Caco-2 (cell line): Measurements from ENCODE around the gene ABHD17C. TPM values are rescaled to one million over a fixed set of nuclear protein-coding genes. Genes with fewer than 3 reads are reported as not detected.
A peak's percentile ranks its signal among the peaks of the same experiment; 100 is the strongest.

Source experiments
- BruUV-seq: library from RNA; stranded (reverse); fragments of 400-500 nt; replicated peaks from 2 replicates; lab custom pipeline; 2021; lab: Mats Ljungman, UMichigan
- CTCF ChIA-PET: fragments of 300-600 bp; sonication (Branson Sonifier 250); formaldehyde crosslinking; loops from one replicate; lab custom pipeline; 2022; ENCODE audit warnings: antibody characterized with exemption; lab: Charles Lee
- POLR2A ChIA-PET: fragments of 300-600 bp; sonication (Branson Sonifier 250); formaldehyde crosslinking; loops from one replicate; lab custom pipeline; 2022; ENCODE audit warnings: antibody characterized with exemption; lab: Charles Lee
- DNase-seq, 2 experiments: peaks; one replicate each; pipeline versions ENCODE4 v3.0.0 to v3.0.0-alpha.2; 2020 to 2022
- H3K27me3 ChIP-seq: replicated peaks from 2 replicates; pipeline ENCODE4 v1.6.0; 2011; ENCODE audit warnings: low read length; ENCODE audit not compliant: control insufficient read depth, insufficient read depth
- H3K36me3 ChIP-seq: 2 replicates; pipeline ENCODE4 v1.5.1; 2011; ENCODE audit warnings: low read length; ENCODE audit not compliant: control insufficient read depth, insufficient read depth
- H3K4me1 ChIP-seq: fragments of 250-450 bp; sonication (Bioruptor Pico); 2 replicates; pipeline ENCODE4 v1.5.1; 2020; ENCODE audit warnings: mild to moderate bottlenecking
- H3K4me3 ChIP-seq: 2 replicates; pipeline ENCODE4 v1.5.1; 2011; ENCODE audit warnings: low read depth, mild to moderate bottlenecking, control low read depth, low read length
- H3K9me3 ChIP-seq: fragments of 250-450 bp; sonication (Bioruptor Pico); 2 replicates; pipeline ENCODE4 v1.5.1; 2020; ENCODE audit warnings: mild to moderate bottlenecking, moderate library complexity
- H3K27ac Mint-ChIP-seq: one replicate; pipeline ENCODE4 v1.8.0; 2022; ENCODE audit warnings: mixed read lengths; ENCODE audit not compliant: unreplicated experiment
- H3K27me3 Mint-ChIP-seq: one replicate; pipeline ENCODE4 v1.8.0; 2022; ENCODE audit warnings: mixed read lengths; ENCODE audit not compliant: insufficient read depth, unreplicated experiment
- H3K36me3 Mint-ChIP-seq: one replicate; pipeline ENCODE4 v1.8.0; 2022; ENCODE audit warnings: mild to moderate bottlenecking, mixed read lengths; ENCODE audit not compliant: insufficient read depth, unreplicated experiment
- H3K4me1 Mint-ChIP-seq: one replicate; pipeline ENCODE4 v1.8.0; 2022; ENCODE audit warnings: low read depth, mixed read lengths; ENCODE audit not compliant: unreplicated experiment
- H3K4me3 Mint-ChIP-seq: one replicate; pipeline ENCODE4 v1.8.0; 2022; ENCODE audit warnings: mild to moderate bottlenecking, moderate library complexity, mixed read lengths; ENCODE audit not compliant: unreplicated experiment
- H3K9me3 Mint-ChIP-seq: one replicate; pipeline ENCODE4 v1.8.0; 2022; ENCODE audit warnings: mixed read lengths; ENCODE audit not compliant: unreplicated experiment
- CTCF ChIP-seq, 2 experiments: fragments of 200-600 bp in 1 of 2; IDR thresholded peaks; 1 replicate in 1 of 2; 2 replicates in 1 of 2; pipeline versions ENCODE4 v1.5.1 to v1.8.0; 2011 to 2022; ENCODE audit warnings: antibody characterized with exemption in 1 of 2, control low read depth in 1 of 2, inconsistent platforms in 1 of 2, low read depth in 1 of 2, low read length in 1 of 2, mild to moderate bottlenecking in 1 of 2, moderate library complexity in 1 of 2; ENCODE audit not compliant: insufficient read depth in 1 of 2, severe bottlenecking in 1 of 2, unreplicated experiment in 1 of 2
- intact Hi-C: fragments of 100-400 bp; cut with micrococcal nuclease; formaldehyde crosslinking; loops from one replicate; pipeline ENCODE4 v1.10.0; 2022; ENCODE audit not compliant: unreplicated experiment
- total RNA-seq: library from RNA; stranded (reverse); gene quantifications from 2 replicates; pipeline ENCODE4 v1.2.3, GENCODE V29; 2022

ABHD17C gene
- total RNA-seq, 1 experiment from 2014 or later = 25.0 TPM

DNA sequence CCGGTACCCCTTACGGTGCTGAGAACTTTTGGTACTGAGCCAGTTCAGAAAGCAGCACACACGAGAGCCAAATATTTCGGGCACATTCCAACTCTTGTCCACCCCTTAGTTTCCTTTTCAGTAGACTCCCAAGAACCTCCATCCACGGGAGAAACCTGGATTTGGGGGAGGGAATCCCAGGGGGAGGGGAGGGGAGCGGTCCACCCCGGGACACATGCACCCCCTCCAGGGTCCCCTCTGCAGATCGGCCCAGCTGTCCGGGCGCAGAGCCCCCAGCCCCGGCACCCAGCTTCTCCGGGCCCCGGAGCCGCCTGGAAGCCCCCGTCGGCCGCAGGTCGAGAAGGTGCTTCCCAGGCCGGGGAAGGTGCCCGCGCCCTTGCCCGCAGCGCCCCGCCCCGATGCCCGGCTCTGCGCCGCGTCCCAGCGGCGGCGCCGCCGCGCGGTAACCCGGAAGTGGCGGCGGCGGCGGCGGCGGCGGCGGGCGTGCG, 455 bp upstream of the ABHD17C start:
- Mint-ChIP-seq H3K9me3 (no peaks in the 10 kb centered on the region), H3K27me3 (no peaks in the 10 kb centered on the region), H3K4me1 (peaks cover 17% of the 10 kb centered on the region), H3K4me3 (peak overlapping the region; percentile 77), H3K36me3 (peaks cover 4% of the 10 kb centered on the region), H3K27ac (peak overlapping the region; percentile 63)
- BruUV-seq = no TSS peak
- Histone ChIP-seq H3K27me3 (no peaks in the 10 kb centered on the region), H3K9me3 (no peaks in the 10 kb centered on the region), H3K4me3 (peak overlapping the region; percentile 72), H3K4me1 (peaks cover 15% of the 10 kb centered on the region), H3K36me3 (no peaks in the 10 kb centered on the region)
- POLR2A ChIA-PET = interaction anchor here (1.1 kb wide), 1 partner anchor 26 kb away, joined by 3 read pairs; no protein-coding TSS in a partner anchor
- DNase-seq = no peak
- CTCF ChIA-PET = interaction anchor here (1.0 to 1.1 kb wide), 2 partner anchors 10 to 35 kb away, joined by 4 to 5 read pairs; no protein-coding TSS in a partner anchor
- no peak for TF ChIP-seq CTCF (IDR thresholded peaks at IDR 0.05; ENCODE audit: insufficient read depth in 1 of 2, low read depth in 1 of 2, low read length in 1 of 2, severe bottlenecking in 1 of 2, unreplicated experiment in 1 of 2)
- intact Hi-C loops = loop anchor here (5.0 kb wide), 1 partner anchor 48 kb away; no protein-coding TSS in a partner anchor

DNA sequence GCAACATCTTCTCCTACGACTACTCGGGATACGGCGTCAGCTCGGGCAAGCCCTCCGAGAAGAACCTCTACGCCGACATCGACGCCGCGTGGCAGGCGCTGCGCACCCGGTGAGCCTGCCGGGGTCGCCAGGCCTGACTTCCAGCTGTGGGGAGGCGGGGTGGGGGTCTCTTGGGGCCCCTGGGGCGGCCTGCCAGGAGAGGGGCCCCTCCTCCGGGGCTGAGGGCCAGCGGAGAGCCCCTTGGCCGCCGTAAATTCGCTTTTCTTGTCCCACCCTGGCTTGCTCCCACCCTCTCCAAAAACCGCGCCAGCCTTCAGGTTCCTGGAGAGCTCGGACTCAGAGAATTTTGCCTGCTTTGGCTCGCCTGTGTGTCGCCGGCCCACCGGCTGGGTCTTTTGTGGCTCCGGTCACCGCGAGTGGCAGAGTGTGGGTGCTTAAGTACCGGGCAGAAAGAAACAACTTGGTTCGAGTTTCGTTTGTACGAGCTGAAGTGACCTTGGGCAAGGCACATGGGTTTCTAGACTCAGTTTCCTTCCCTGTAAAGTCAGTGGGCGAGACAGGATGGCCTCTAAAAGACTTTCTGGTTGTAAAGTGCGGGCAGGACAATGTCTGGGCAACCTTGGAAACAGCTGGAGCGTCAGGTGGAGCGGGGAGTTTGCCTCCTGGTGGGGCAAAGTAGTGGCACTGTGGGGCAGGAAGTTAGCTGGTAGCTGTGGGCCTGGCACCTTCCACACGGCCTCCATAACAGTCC, 976 bp downstream of the ABHD17C start:
- ChIA-PET POLR2A (no interaction called here), CTCF (interaction anchor here (1.1 to 1.9 kb wide), 3 partner anchors 36 to 80 kb away, joined by 4 to 14 read pairs (median 5); no protein-coding TSS in a partner anchor)
- Mint-ChIP-seq H3K4me3 (peak overlapping the region; percentile 86), H3K36me3 (peaks cover 8% of the 10 kb centered on the region), H3K27me3 (no peaks in the 10 kb centered on the region), H3K9me3 (no peaks in the 10 kb centered on the region), H3K27ac (peak overlapping the region; percentile 63), H3K4me1 (peaks cover 23% of the 10 kb centered on the region)
- TF ChIP-seq CTCF (IDR thresholded peaks at IDR 0.05; ENCODE audit: insufficient read depth in 1 of 2, low read depth in 1 of 2, low read length in 1 of 2, severe bottlenecking in 1 of 2, unreplicated experiment in 1 of 2) = peak in 1 of 2 experiments; percentile 50
- no TSS peak for BruUV-seq
- no peaks in the 10 kb centered on the region for H3K36me3 ChIP-seq
- H3K9me3 ChIP-seq = no peaks in the 10 kb centered on the region
- peak in 1 of 2 experiments; percentile 27 for DNase-seq
- no peaks in the 10 kb centered on the region for H3K27me3 ChIP-seq
- peaks cover 15% of the 10 kb centered on the region for H3K4me1 ChIP-seq
- intact Hi-C loops = loop anchor here (2.0 to 5.0 kb wide), 2 partner anchors 35 to 46 kb away; no protein-coding TSS in a partner anchor
- peak overlapping the region; percentile 86 for H3K4me3 ChIP-seq

- Histone ChIP-seq H3K36me3 (no peaks in the 10 kb centered on the region), H3K9me3 (no peaks in the 10 kb centered on the region), H3K4me1 (peaks cover 21% of the 10 kb centered on the region), H3K4me3 (peak overlapping the region; percentile 6; the same call in 1 of the 2 replicates), H3K27me3 (no peaks in the 10 kb centered on the region)
- POLR2A ChIA-PET = no interaction called here
- no peak for DNase-seq
- CTCF ChIA-PET = interaction anchor here (1.1 to 1.9 kb wide), 3 partner anchors 37 to 79 kb away, joined by 4 to 14 read pairs (median 4); no protein-coding TSS in a partner anchor
- H3K4me3 Mint-ChIP-seq = peak overlapping the region; percentile 86
- H3K36me3 Mint-ChIP-seq = peaks cover 8% of the 10 kb centered on the region
- H3K27me3 Mint-ChIP-seq = no peaks in the 10 kb centered on the region
- TSS peak; percentile 39 for BruUV-seq
- TF ChIP-seq CTCF (IDR thresholded peaks at IDR 0.05; ENCODE audit: insufficient read depth in 1 of 2, low read depth in 1 of 2, low read length in 1 of 2, severe bottlenecking in 1 of 2, unreplicated experiment in 1 of 2) = no peak
- H3K9me3 Mint-ChIP-seq = no peaks in the 10 kb centered on the region
- H3K4me1 Mint-ChIP-seq = peaks cover 18% of the 10 kb centered on the region
- intact Hi-C loops = loop anchor here (2.0 to 5.0 kb wide), 2 partner anchors 36 to 45 kb away; no protein-coding TSS in a partner anchor
- H3K27ac Mint-ChIP-seq = no peak overlapping the region
Measured at GRCh38 chr15:80697075-80697685, 2.1 kb downstream of the ABHD17C start.
